ENCODE measurements around the gene KIAA1671.

Gene KIAA1671

DNA sequence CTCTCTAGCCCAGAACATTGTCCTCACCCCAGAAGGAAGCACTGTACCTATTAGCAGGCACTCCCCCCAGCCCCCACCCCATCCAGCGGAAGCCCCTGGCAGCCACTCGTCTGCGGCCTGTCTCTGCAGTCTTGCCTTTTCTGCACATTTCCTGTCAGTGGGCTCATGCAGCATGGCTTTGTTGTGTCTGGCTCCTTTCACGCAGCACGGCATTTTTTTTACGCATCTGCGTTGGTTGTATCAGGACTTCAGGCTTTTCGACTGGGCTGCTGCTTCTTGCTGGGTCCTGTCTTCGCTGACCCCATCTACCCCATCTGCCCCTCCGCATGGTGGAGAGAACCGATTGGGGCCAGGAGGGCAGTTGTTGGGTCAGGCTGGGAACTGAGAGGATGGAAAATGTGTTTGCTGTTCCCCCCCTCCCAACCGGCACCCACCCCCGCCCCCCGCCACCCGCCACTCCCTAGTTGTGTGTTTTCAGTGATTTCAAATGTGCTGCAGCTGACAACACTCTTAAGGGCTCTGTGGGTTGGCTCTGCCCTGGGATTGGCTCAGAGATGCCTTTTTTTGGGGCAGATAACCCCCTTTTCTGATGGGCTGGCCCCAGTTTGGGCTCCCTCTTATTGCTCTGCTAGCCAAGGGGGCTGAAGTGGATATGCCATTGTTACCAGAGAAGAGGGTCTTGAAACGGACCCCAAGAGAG is 110.0 kb downstream of the KIAA1671 start:
- TF ChIP-seq, protein P1, sequence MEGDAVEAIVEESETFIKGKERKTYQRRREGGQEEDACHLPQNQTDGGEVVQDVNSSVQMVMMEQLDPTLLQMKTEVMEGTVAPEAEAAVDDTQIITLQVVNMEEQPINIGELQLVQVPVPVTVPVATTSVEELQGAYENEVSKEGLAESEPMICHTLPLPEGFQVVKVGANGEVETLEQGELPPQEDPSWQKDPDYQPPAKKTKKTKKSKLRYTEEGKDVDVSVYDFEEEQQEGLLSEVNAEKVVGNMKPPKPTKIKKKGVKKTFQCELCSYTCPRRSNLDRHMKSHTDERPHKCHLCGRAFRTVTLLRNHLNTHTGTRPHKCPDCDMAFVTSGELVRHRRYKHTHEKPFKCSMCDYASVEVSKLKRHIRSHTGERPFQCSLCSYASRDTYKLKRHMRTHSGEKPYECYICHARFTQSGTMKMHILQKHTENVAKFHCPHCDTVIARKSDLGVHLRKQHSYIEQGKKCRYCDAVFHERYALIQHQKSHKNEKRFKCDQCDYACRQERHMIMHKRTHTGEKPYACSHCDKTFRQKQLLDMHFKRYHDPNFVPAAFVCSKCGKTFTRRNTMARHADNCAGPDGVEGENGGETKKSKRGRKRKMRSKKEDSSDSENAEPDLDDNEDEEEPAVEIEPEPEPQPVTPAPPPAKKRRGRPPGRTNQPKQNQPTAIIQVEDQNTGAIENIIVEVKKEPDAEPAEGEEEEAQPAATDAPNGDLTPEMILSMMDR (conservative IDR thresholded peaks at IDR 0.05; ENCODE audit: low read depth): no peak
- no peak for DNase-seq (ENCODE audit: low spot score)
- peak overlapping the region; percentile 82 for H3K27ac ChIP-seq
- ChIA-PET POLR2A (ENCODE audit: low non-redundant PET) (no interaction called here), CTCF (no interaction called here)

DNA sequence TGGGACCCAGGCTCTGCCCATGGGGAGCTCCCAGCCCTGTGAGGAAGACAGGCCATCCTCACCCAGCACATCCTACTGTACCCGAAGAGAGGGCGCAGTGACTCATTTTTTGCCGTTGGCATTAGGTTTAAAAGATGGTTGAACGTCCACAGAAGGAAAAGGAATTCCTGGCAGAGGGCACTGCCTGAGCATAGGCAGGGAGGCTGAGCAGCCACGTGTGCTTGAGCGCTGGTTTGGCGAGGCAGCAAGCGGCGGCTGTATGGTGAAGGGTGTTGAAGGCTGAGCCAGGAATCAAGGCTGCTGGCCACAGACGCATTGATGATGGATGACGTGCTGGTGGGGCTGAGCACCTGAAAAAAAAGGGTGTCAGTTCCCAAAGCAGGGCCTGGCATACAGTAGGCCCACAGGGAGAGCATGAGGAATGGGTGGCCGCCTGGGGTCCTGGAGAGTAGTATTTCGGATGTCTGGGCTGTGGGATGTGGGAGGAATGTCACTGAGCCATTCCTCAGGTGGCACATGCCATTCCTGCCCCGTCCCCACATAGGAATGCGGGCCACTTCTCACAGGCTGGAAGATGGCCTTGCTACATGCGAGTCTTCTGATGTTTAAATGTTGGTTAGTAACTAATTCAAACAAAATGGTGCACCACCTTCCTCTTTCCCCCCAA is 112.5 kb downstream of the KIAA1671 start:
- TF ChIP-seq, protein P1 (conservative IDR thresholded peaks at IDR 0.05; ENCODE audit: low read depth): no peak
- peak overlapping the region; percentile 9 for H3K27ac ChIP-seq
- no peak for DNase-seq (ENCODE audit: low spot score)
- ChIA-PET CTCF (no interaction called here), POLR2A (ENCODE audit: low non-redundant PET) (no interaction called here)

DNA sequence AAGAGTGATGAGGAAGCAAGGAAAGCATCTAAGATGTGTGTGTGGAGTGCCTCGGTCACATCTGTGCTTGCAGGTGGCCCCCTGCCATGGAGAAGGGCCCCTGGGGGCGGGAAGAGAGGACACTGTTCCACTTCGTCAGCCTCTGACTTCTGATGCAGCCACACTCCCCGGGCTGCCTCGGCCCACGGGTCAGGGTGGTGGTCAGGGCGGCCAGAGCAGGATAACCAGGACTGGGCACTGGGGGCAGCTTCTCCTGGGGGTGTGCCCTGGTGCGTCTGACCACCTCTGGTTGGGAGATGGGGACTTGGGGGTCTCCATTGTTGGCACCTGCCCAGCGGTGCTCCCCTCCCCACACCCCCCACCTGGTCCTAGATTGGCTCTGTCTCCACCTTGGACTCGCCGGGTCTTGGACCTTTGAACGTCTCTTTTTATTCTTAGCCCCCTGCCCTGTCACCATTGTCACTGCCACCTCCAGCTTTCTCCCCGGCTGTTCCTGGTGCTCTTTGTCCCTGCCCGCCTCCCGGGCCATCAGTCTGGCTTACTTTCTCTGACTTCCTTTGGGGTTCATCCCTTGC is 114.4 kb downstream of the KIAA1671 start:
- H3K27ac ChIP-seq: peak overlapping the region; percentile 47
- ChIA-PET CTCF (interaction anchor here (0.6 kb wide), 1 partner anchor 81 kb away, joined by 3 read pairs; no protein-coding TSS in a partner anchor), POLR2A (ENCODE audit: low non-redundant PET) (no interaction called here)
- DNase-seq (ENCODE audit: low spot score): no peak
- TF ChIP-seq, protein P1 (conservative IDR thresholded peaks at IDR 0.05; ENCODE audit: low read depth): no peak

DNA sequence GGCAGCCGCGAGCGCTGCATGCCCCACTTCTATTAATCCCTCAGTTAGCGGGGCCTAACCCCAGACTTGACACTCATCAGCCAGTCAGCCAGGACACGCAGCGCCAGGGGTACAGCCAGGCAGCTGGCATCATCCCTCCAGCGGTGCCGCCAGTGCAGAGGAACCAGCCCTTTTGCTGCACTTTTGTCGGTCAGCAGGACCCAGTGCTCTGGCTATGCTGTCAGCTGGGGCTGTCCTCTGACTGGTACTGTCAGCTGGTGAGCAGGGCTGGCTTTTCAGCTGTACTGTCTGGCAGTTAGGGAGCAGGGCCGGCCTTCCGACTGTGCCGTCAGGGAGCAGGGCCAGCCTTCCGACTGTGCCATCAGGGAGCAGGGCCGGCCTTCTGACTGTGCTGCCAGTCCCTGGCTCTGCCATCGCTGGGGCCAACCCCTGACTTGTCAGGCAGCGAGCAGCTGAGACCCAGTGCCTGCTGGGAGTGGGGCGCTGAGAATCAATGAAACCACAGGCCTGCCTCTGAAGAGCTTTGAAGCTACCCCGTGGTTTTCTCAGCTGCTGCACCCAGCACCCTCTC is 115.4 kb downstream of the KIAA1671 start:
- ChIA-PET CTCF (no interaction called here), POLR2A (ENCODE audit: low non-redundant PET) (no interaction called here)
- TF ChIP-seq, protein P1 (conservative IDR thresholded peaks at IDR 0.05; ENCODE audit: low read depth): no peak
- peak overlapping the region; percentile 47 for H3K27ac ChIP-seq
- no peak for DNase-seq (ENCODE audit: low spot score)

DNA sequence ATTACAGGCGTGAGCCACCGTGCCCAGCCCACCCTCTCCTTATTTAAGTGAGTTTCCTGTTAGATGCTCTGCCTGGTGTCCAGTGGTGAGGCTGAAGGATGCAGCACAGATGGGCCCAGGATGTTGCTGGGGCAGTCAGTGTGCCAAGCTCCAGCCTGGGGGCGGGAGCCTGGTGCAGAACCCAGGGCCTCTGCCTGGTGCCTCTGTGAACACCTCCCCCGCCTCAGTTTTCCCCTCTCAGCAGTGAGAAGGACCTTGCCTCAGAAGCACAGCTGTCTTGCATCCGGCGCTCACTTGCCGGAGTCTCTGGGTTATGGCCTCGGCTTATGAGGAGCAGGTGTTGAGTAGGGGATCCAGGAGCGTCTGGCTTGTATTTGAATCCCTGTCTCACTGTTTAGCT is 116.2 kb downstream of the KIAA1671 start:
- no peak for DNase-seq (ENCODE audit: low spot score)
- peak overlapping the region; percentile 47 for H3K27ac ChIP-seq
- POLR2A ChIA-PET (ENCODE audit: low non-redundant PET): no interaction called here
- CTCF ChIA-PET: no interaction called here
- TF ChIP-seq, protein P1 (conservative IDR thresholded peaks at IDR 0.05; ENCODE audit: low read depth): no peak

DNA sequence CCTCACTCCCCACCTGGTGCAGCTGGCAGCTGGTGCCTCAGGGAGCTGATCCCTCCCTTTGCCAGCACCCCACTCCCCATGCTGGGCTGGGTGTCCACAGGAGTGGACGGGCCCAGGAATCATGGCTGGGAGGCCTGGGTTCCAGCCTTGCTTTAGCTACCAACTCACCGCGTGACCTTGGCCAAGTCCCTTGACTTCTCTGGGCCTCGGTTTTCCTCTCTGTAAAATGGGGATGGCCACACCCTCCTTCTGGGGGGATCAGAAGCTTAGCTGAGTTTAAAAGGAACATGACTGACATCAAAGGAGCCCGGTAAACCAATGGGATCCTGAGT is 116.9 kb downstream of the KIAA1671 start:
- DNase-seq (ENCODE audit: low spot score): no peak
- TF ChIP-seq, protein P1 (conservative IDR thresholded peaks at IDR 0.05; ENCODE audit: low read depth): no peak
- POLR2A ChIA-PET (ENCODE audit: low non-redundant PET): no interaction called here
- CTCF ChIA-PET: no interaction called here
- H3K27ac ChIP-seq: peak overlapping the region; percentile 47
